HCT116 (cell line): ENCODE results near the gene MYH8. TPM values are rescaled to one million over a fixed set of nuclear protein-coding genes. Genes with fewer than 3 reads are reported as not detected.

ENCODE experiments used
- total RNA-seq: library from RNA; stranded (reverse); gene quantifications from one replicate; pipeline ENCODE4 v1.2.1, GENCODE V29; 2021; ENCODE audit not compliant: unreplicated experiment

Gene MYH8
- total RNA-seq, 1 experiment from 2014 or later: not detected

Other genes with a start within 250 kb of the MYH8 start
- 4.1 TPM for gene GAS7, start 223.3 kb downstream of the MYH8 start, total RNA-seq
- gene MYH13, start 48.9 kb downstream of the MYH8 start, total RNA-seq: not detected
- gene MYH4, start 47.6 kb upstream of the MYH8 start, total RNA-seq: not detected
- gene MYH1, start 96.6 kb upstream of the MYH8 start, total RNA-seq: not detected
- not detected for gene MYH2, start 127.7 kb upstream of the MYH8 start, total RNA-seq
- gene MYH3, start 235.4 kb upstream of the MYH8 start, total RNA-seq: 1.6 TPM